HepG2 (cell line): Measurements from ENCODE around the gene FBXW5. TPM values are rescaled to one million over a fixed set of nuclear protein-coding genes. Genes with fewer than 3 reads are reported as not detected.
A peak's percentile ranks its signal among the peaks of the same experiment; 100 is the strongest.

Experiments
- ATF7 ChIP-seq, 2 experiments: fragments of 450-650 bp in 1 of 2; sonication (generic) in 1 of 2; formaldehyde crosslinking in 1 of 2; IDR thresholded peaks; 2 replicates each; pipeline versions ENCODE4 v1.4.0 to v1.6.1; 2016 to 2020; ENCODE audit warnings: antibody characterized with exemption in 1 of 2, mild to moderate bottlenecking in 1 of 2, missing genetic modification reagents in 1 of 2
- ATRX ChIP-seq: sonication (generic); formaldehyde crosslinking; IDR thresholded peaks from 2 replicates; pipeline ENCODE4 v1.4.0; 2020; ENCODE audit warnings: missing genetic modification reagents, borderline replicate concordance
- CREB3 ChIP-seq: sonication (generic); formaldehyde crosslinking; IDR thresholded peaks from 2 replicates; pipeline ENCODE4 v1.5.0; 2020; ENCODE audit warnings: missing genetic modification reagents
- HMGXB3 ChIP-seq: sonication (generic); formaldehyde crosslinking; IDR thresholded peaks from 2 replicates; pipeline ENCODE4 v1.4.0; 2020; ENCODE audit warnings: missing genetic modification reagents, borderline replicate concordance
- IKZF4 ChIP-seq: sonication (generic); formaldehyde crosslinking; IDR thresholded peaks from 2 replicates; pipeline ENCODE4 v1.5.1; 2020; ENCODE audit warnings: borderline replicate concordance, mild to moderate bottlenecking, low read depth, missing genetic modification reagents; ENCODE audit errors: not compliant biosample characterization
- IKZF5 ChIP-seq: IDR thresholded peaks from 2 replicates; pipeline ENCODE4 v1.6.1; 2018; ENCODE audit warnings: missing genetic modification reagents, mild to moderate bottlenecking, missing compliant biosample characterization
- JARID2 ChIP-seq: sonication (generic); formaldehyde crosslinking; IDR thresholded peaks from 2 replicates; pipeline ENCODE4 v1.8.1; 2023; ENCODE audit warnings: missing genetic modification reagents, inconsistent platforms; ENCODE audit not compliant: insufficient replicate concordance
- KDM5A ChIP-seq: fragments of 200-600 bp; sonication (generic); IDR thresholded peaks from 2 replicates; pipeline ENCODE4 v1.7.0; 2018; ENCODE audit warnings: antibody characterized with exemption, mild to moderate bottlenecking, low read length, borderline replicate concordance
- MBNL3 ChIP-seq: fragments of 250-450 bp; sonication (Bioruptor Pico); conservative IDR thresholded peaks from 2 replicates; pipeline ENCODE4 v1.8.0; 2022; ENCODE audit warnings: mild to moderate bottlenecking, inconsistent platforms
- MIER3 ChIP-seq: IDR thresholded peaks from 2 replicates; pipeline ENCODE4 v1.6.1; 2016; ENCODE audit warnings: missing compliant biosample characterization, borderline replicate concordance
- NR2F6 ChIP-seq, 2 experiments: IDR thresholded peaks; 2 replicates each; pipeline ENCODE4 v1.6.1; 2016; ENCODE audit warnings: antibody characterized with exemption in 1 of 2, mild to moderate bottlenecking in 1 of 2
- PHF5A ChIP-seq: IDR thresholded peaks from one replicate; pipeline ENCODE4 v1.6.1; 2018; ENCODE audit warnings: low read depth, missing genetic modification reagents; ENCODE audit not compliant: unreplicated experiment
- SP4 ChIP-seq: sonication (generic); formaldehyde crosslinking; IDR thresholded peaks from 2 replicates; pipeline ENCODE4 v1.8.1; 2023; ENCODE audit warnings: mild to moderate bottlenecking, missing genetic modification reagents
- TFDP2 ChIP-seq: sonication (generic); formaldehyde crosslinking; IDR thresholded peaks from 2 replicates; pipeline ENCODE4 v1.4.0; 2020; ENCODE audit warnings: missing genetic modification reagents
- TOE1 ChIP-seq: sonication (generic); formaldehyde crosslinking; IDR thresholded peaks from 2 replicates; pipeline ENCODE4 v1.4.0; 2020; ENCODE audit warnings: mild to moderate bottlenecking, missing genetic modification reagents
- ZFP62 ChIP-seq: sonication (generic); formaldehyde crosslinking; IDR thresholded peaks from 2 replicates; pipeline ENCODE4 v1.4.0; 2020; ENCODE audit warnings: missing genetic modification reagents
- ZGPAT ChIP-seq: IDR thresholded peaks from 2 replicates; pipeline ENCODE4 v1.6.1; 2016; ENCODE audit warnings: mild to moderate bottlenecking
- ZSCAN20 ChIP-seq: sonication (generic); formaldehyde crosslinking; IDR thresholded peaks from 2 replicates; pipeline ENCODE4 v1.4.0; 2020; ENCODE audit warnings: missing genetic modification reagents, mild to moderate bottlenecking, borderline replicate concordance
- polyA plus RNA-seq, 8 experiments: library from polyadenylated mRNA; depleted of rRNA in 3 of 8; stranded (reverse) in 7 of 8; unstranded in 1 of 8; fragments of >200 nt; fragmentation: Illumina TruSeq in 4 of 8; extraction: Trizol in 4 of 8; gene quantifications; 2 replicates each; pipeline versions ENCODE4 v1.2.1 to v1.2.3, GENCODE V29; 2011 to 2016; ENCODE audit warnings: low read depth in 4 of 8, missing spikeins in 1 of 8, mixed read lengths in 1 of 8; ENCODE audit not compliant: insufficient read depth in 1 of 8
- total RNA-seq, 5 experiments: library from RNA; depleted of rRNA; stranded (reverse); fragments of >200 nt; fragmentation: Illumina TruSeq; extraction: Trizol; gene quantifications; 2 replicates each; pipeline ENCODE4 v1.2.3, GENCODE V29; 2016; ENCODE audit warnings: low read depth in 1 of 5

FBXW5 gene
- total and polyA plus RNA-seq, 2 of the 13 experiments (the other 11 are each of a cell fraction or from before 2014, with no cell fraction given): 52.0 to 60.4 TPM

- TF ChIP-seq ATRX (CRISPR knock-in tag) (no peak), ZGPAT (no peak), MBNL3 (CRISPR knock-in tag) (no peak), ATF7 (IDR thresholded peaks at IDR 0.05) (no peak), ATF7 (CRISPR knock-in tag; IDR thresholded peaks at IDR 0.05) (no peak), ZSCAN20 (no peak), IKZF4 (peak; percentile 37), SP4 (CRISPR knock-in tag) (no peak), NR2F6 (IDR thresholded peaks at IDR 0.05) (peak; percentile 56; the same call in 1 of the 2 replicates), NR2F6 (CRISPR knock-in tag; IDR thresholded peaks at IDR 0.05) (peak; percentile 53; the same call in 1 of the 2 replicates), TFDP2 (no peak), HMGXB3 (no peak), CREB3 (no peak), MIER3 (CRISPR knock-in tag) (no peak), PHF5A (CRISPR knock-in tag) (no peak), JARID2 (CRISPR knock-in tag) (no peak), IKZF5 (CRISPR knock-in tag) (no peak), TOE1 (CRISPR knock-in tag) (no peak), KDM5A (no peak), ZFP62 (CRISPR knock-in tag) (no peak)
Measured at GRCh38 chr9:136968333-136969127, 24.0 kb upstream of the FBXW5 start (continued).
